Measurements from ENCODE around the gene KCNJ1. TPM values are rescaled to one million over a fixed set of nuclear protein-coding genes. Genes with fewer than 3 reads are reported as not detected.

Gene KCNJ1
- total and polyA plus RNA-seq, 10 of the 15 experiments (the other 5 are each of a cell fraction or from before 2014, with no cell fraction given), result not detected

GRCh38 chr11:128894286-128894681 is 27.2 kb upstream of the KCNJ1 start:
- no peaks in the 10 kb centered on the region for H3K79me2 ChIP-seq (ENCODE audit: control insufficient read depth, insufficient read depth, low read length)
- no TSS peak for BruUV-seq (replicated peaks)
- H3K9me3 ChIP-seq (replicated peaks; ENCODE audit: control insufficient read depth, insufficient read depth, low read length), result no peaks in the 10 kb centered on the region
- ChIA-PET POLR2A (no interaction called here), SMC1A (ENCODE audit: uncharacterized antibody, unreplicated experiment) (interaction anchor here (12.3 kb wide), 1 partner anchor 58 kb away, joined by 249 read pairs; no protein-coding TSS in a partner anchor), CTCF (interaction anchor here (1.0 to 1.8 kb wide), 3 partner anchors 10 to 64 kb away, joined by 3 to 6 read pairs (median 5); no protein-coding TSS in a partner anchor), RAD21 (ENCODE audit: unreplicated experiment) (no interaction called here)
- H3K36me3 ChIP-seq (ENCODE audit: control insufficient read depth in 2 of 2, insufficient read depth in 2 of 2, low read length in 1 of 2), result no peaks in the 10 kb centered on the region
- no peaks in the 10 kb centered on the region for H4K20me1 ChIP-seq (ENCODE audit: control insufficient read depth, insufficient read depth)
- WGBS (ENCODE audit: insufficient coverage, insufficient replicate concordance, low lambda C conversion rate, missing lambda C conversion rate), result 81% methylated on average over 3 of the region's 3 CpGs
- no peak overlapping the region for H3K9ac ChIP-seq (ENCODE audit: control insufficient read depth, insufficient read depth, low read length)
- H3K4me3 ChIP-seq, result no peak overlapping the region
- peaks cover 9 to 13% of the 10 kb centered on the region in 2 experiments; a peak in 3 of 4 replicates for H3K27me3 ChIP-seq (replicated peaks in 1 of 2; ENCODE audit: control insufficient read depth in 2 of 2, insufficient read depth in 2 of 2, low read length in 1 of 2)
- intact Hi-C loops (cut with micrococcal nuclease; ENCODE audit: unreplicated experiment), result no loop called here
- H3K27ac ChIP-seq (ENCODE audit: control insufficient read depth, insufficient read depth), result no peak overlapping the region
- FAIRE-seq (no peak), DNase-seq (ENCODE audit: low read depth, low spot score) (no peak), ATAC-seq (no peak)
- no peak overlapping the region for H3K4me2 ChIP-seq (ENCODE audit: control insufficient read depth, insufficient read depth)
- no peak for TF ChIP-seq JUNB (IDR thresholded peaks at IDR 0.05)
- TF ChIP-seq, protein P1, sequence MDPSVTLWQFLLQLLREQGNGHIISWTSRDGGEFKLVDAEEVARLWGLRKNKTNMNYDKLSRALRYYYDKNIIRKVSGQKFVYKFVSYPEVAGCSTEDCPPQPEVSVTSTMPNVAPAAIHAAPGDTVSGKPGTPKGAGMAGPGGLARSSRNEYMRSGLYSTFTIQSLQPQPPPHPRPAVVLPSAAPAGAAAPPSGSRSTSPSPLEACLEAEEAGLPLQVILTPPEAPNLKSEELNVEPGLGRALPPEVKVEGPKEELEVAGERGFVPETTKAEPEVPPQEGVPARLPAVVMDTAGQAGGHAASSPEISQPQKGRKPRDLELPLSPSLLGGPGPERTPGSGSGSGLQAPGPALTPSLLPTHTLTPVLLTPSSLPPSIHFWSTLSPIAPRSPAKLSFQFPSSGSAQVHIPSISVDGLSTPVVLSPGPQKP (IDR thresholded peaks at IDR 0.05; ENCODE audit: low read depth, low read length), result no peak
- TF ChIP-seq CEBPZ (IDR thresholded peaks at IDR 0.05; ENCODE audit: low read depth, low read length), result no peak
- TF ChIP-seq TARDBP (IDR thresholded peaks at IDR 0.05; ENCODE audit: borderline replicate concordance), result no peak
- TF ChIP-seq ETV6 (conservative IDR thresholded peaks at IDR 0.05 in 1 of 2, IDR thresholded peaks at IDR 0.05 in 1 of 2; ENCODE audit: borderline replicate concordance in 1 of 2, low read depth in 1 of 2), result no peak
- TF ChIP-seq ZZZ3 (IDR thresholded peaks at IDR 0.05; ENCODE audit: control insufficient read depth, insufficient read length, low read depth), result no peak
- TF ChIP-seq FOS (IDR thresholded peaks at IDR 0.05; ENCODE audit: borderline replicate concordance, extremely low read depth, insufficient read length), result no peak
- in situ Hi-C loops (cut with MboI), result no loop called here
- H3K4me1 ChIP-seq (ENCODE audit: control insufficient read depth, insufficient read depth, low read length), result peaks cover 6% of the 10 kb centered on the region
- no peak overlapping the region for H2AFZ ChIP-seq (ENCODE audit: control insufficient read depth, low read depth, low read length)

Measured in GM12878 (cell line).